ENCODE measurements around the gene FAF2.

Gene FAF2

DNA sequence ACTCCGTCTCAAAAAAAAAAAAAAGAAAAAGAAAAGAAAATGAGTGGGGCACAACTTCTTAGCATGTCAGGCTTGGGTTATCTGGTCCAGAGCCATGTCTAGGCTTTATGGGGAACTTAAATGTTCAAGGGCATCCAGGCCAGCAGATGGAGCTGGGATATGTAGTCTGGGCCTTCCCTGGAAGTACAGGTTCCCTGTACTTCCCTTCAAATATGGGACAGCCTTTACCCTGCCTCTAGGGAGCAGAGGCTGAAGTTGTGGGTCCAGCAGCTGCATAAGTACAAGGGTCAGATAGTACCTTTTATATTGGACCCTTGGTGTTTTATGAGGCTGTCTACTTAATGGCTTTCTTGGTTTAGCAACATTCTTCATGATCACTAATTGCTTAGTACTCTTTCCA is 42.1 kb downstream of the FAF2 start:
- DNase-seq: no peak
- no peak for ATAC-seq (replicated peaks)
- no peak overlapping the region for H3K4me3 Mint-ChIP-seq
- no peak overlapping the region for H3K27ac Mint-ChIP-seq
- no peaks in the 10 kb centered on the region for H3K27me3 Mint-ChIP-seq
- H3K9me3 Mint-ChIP-seq: no peaks in the 10 kb centered on the region
- H3K4me1 Mint-ChIP-seq: peaks cover 6 to 10% of the 10 kb centered on the region in 2 donors
- peaks cover 23 to 49% of the 10 kb centered on the region in 2 donors for H3K36me3 Mint-ChIP-seq

DNA sequence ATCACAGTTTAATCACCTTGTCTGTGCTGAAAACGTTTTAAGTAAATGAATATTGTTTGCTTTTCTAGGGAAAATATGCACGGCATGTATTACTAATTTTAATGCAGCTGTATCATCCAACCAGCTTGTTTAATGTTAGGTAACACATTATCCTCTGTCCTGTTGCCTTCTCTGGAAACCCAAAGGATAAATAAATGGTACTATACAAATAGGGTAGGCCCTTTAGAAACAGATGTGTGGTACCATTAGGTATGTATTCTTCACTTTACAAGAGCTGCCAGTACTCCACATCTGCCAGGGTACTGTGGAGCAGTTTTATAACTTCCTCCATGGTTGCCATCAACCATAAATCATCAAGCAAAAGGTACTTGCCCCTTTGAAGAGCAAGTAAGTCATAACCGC is 42.9 kb downstream of the FAF2 start:
- no peak overlapping the region for H3K27ac Mint-ChIP-seq
- no peaks in the 10 kb centered on the region for H3K27me3 Mint-ChIP-seq
- peaks cover 28 to 50% of the 10 kb centered on the region in 2 donors for H3K36me3 Mint-ChIP-seq
- ATAC-seq (replicated peaks) (no peak), DNase-seq (no peak)
- peaks cover 6 to 8% of the 10 kb centered on the region in 2 donors for H3K4me1 Mint-ChIP-seq
- no peak overlapping the region for H3K4me3 Mint-ChIP-seq
- no peaks in the 10 kb centered on the region for H3K9me3 Mint-ChIP-seq

DNA sequence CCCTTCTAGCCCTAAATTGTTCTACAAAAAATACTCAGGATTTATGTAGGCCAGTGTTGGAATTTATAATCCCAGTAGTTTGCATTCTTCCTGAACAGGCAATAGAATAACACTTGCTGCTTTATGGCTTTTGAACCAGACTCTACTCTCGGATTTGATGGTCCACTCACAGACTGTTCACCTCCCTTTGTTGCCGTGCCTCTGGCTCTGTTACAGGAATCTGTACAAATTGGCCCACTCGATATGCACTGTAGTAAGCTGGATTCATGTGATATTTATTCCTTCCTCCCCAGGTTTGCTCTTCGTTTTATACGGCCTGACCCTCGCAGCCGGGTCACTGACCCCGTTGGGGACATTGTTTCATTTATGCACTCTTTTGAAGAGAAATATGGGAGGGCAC is 43.7 kb downstream of the FAF2 start:
- Mint-ChIP-seq H3K4me1 (peaks cover 2 to 5% of the 10 kb centered on the region in 2 donors), H3K9me3 (no peaks in the 10 kb centered on the region), H3K36me3 (peaks cover 24 to 45% of the 10 kb centered on the region in 2 donors), H3K4me3 (no peak overlapping the region), H3K27ac (no peak overlapping the region), H3K27me3 (no peaks in the 10 kb centered on the region)
- DNase-seq (no peak), ATAC-seq (replicated peaks) (no peak)

DNA sequence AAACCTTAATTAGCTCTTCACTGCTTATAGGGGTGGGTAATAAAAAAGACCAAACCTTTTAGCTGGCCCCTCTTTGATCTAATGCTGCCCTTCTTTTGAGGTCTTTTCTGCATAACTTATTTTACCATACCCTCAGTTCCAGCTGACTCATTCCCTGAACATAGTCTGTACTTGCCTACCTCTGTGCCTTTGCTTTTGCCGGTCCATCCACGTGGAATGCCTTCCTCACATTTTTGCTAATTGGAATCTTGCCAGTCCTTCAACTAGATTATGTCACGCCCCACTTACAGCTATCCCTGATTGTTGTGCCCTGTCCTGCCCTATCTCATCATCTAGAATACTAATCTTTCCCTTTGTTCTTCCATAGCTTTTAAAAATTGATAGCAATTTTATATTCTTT is 44.2 kb downstream of the FAF2 start:
- Mint-ChIP-seq H3K4me3 (no peak overlapping the region), H3K9me3 (no peaks in the 10 kb centered on the region), H3K4me1 (peaks cover 0 to 5% of the 10 kb centered on the region in 2 donors), H3K27ac (peak overlapping the region; percentile 21), H3K27me3 (no peaks in the 10 kb centered on the region), H3K36me3 (peaks cover 23 to 42% of the 10 kb centered on the region in 2 donors)
- no peak for DNase-seq
- no peak for ATAC-seq (replicated peaks)

DNA sequence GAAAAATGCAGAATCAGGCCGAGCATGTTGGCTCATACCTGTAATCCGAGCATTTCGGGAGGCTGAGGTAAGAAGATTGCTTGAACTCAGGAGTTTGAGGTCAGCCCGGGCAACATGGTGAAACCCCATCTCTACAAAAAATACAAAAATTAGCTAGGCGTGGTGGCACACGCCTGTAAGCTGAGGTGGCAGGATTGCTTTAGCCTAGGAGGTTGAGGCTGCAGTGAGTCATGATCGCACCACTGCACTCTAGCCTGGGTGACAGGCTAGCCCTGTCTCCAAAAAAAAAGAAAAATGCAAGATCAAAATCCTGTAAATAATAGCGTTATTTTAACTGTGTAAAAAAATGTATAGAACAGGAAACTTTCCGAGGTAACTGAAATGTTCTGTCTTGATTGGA is 49.7 kb downstream of the FAF2 start:
- no peaks in the 10 kb centered on the region for H3K4me1 Mint-ChIP-seq
- DNase-seq (no peak), ATAC-seq (replicated peaks) (no peak)
- no peak overlapping the region for H3K27ac Mint-ChIP-seq
- H3K4me3 Mint-ChIP-seq: no peak overlapping the region
- H3K27me3 Mint-ChIP-seq: no peaks in the 10 kb centered on the region
- peaks cover 32 to 43% of the 10 kb centered on the region in 2 donors for H3K36me3 Mint-ChIP-seq
- H3K9me3 Mint-ChIP-seq: no peaks in the 10 kb centered on the region

DNA sequence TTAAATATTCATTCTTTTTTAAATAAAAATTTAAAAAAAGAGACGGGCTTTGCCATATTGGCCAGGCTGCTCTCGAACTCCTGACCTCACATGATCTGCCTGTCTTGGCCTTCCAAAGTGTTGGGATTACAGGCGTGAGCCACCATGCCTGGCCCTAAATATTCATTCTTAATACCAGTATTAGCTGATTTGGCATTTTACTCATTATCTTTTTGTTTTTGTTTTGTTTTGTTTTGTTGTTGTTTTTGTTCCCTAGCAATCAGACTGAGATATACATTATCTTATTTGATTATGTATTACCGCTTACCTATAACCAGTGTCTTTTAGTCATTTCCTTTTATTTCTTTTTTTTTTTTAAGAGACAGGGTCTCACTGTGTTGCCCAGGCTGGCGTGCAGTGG is 51.1 kb downstream of the FAF2 start:
- no peak for ATAC-seq (replicated peaks)
- H3K4me1 Mint-ChIP-seq: no peaks in the 10 kb centered on the region
- no peak overlapping the region for H3K4me3 Mint-ChIP-seq
- no peaks in the 10 kb centered on the region for H3K9me3 Mint-ChIP-seq
- peaks cover 41% of the 10 kb centered on the region in 2 donors for H3K36me3 Mint-ChIP-seq
- H3K27ac Mint-ChIP-seq: no peak overlapping the region
- DNase-seq: no peak
- H3K27me3 Mint-ChIP-seq: no peaks in the 10 kb centered on the region

DNA sequence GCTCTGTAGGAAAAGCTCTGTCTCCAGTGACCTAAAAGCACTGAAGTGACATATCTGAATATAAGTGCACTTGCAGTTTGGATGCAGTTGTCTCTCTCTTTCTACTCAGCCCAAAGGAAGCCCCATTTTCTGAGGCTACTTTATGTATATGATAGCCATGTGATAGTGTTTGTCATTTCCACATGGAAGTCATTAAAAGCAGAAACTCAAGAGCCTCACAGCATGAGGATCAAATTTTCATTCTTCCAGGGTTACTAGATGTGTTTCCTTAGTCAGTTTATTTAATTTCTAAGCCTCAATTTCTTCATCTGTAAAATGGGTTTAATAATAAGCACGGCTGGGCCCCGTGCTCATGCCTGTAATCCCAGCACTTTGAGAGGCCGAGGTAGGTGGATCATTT is 52.3 kb downstream of the FAF2 start:
- Mint-ChIP-seq H3K4me3 (no peak overlapping the region), H3K27me3 (no peaks in the 10 kb centered on the region), H3K27ac (no peak overlapping the region), H3K4me1 (peaks cover 0 to 1% of the 10 kb centered on the region in 2 donors), H3K36me3 (peaks cover 50 to 53% of the 10 kb centered on the region in 2 donors), H3K9me3 (no peaks in the 10 kb centered on the region)
- DNase-seq: no peak
- no peak for ATAC-seq (replicated peaks)

DNA sequence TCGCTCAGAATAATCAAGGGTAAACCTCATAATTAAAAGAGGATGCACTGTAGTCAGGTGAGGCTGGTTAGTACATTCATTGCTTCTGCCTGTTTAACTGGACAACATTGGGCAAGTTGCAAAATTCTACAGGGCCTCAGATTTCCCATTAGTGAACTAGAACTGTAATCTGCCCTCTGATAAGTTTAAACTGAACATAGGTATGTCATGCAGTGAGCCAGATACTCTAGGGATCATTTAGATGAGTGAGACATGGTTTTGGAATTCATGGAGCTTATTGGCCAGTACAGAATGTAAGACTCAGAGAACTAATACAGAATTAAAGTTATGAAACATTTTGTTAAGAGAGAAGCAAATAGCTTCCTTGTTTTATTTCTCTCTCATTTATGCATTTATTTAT is 53.1 kb downstream of the FAF2 start:
- Mint-ChIP-seq H3K27ac (no peak overlapping the region), H3K9me3 (no peaks in the 10 kb centered on the region), H3K27me3 (no peaks in the 10 kb centered on the region), H3K4me3 (no peak overlapping the region), H3K36me3 (peaks cover 50 to 54% of the 10 kb centered on the region in 2 donors), H3K4me1 (peaks cover 0 to 1% of the 10 kb centered on the region in 2 donors)
- ATAC-seq (replicated peaks) (no peak), DNase-seq (no peak)

DNA sequence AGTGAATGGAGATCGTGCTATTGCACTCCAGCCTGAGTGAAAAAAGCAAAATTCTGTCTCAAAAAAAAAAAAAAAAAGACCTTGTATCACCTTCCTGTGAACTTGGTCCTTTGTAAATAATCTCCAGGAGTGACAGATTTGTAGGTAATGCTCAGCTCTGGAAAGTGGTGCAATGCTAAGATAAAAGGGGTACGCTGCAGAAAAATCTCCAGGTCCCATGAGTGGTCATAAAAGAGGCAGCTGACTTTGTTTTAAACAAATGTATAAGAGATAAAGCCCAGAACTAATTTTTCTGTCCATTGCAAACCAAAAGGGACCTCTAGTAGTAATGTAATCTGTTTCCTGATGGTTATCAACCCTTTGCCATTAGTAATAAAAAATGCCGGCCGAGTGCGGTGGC is 55.3 kb downstream of the FAF2 start:
- no peak for DNase-seq
- H3K4me1 Mint-ChIP-seq: peaks cover 0 to 1% of the 10 kb centered on the region in 2 donors
- no peak overlapping the region for H3K4me3 Mint-ChIP-seq
- no peak overlapping the region for H3K27ac Mint-ChIP-seq
- peaks cover 59 to 65% of the 10 kb centered on the region in 2 donors for H3K36me3 Mint-ChIP-seq
- no peaks in the 10 kb centered on the region for H3K9me3 Mint-ChIP-seq
- ATAC-seq (replicated peaks): no peak
- H3K27me3 Mint-ChIP-seq: no peaks in the 10 kb centered on the region

DNA sequence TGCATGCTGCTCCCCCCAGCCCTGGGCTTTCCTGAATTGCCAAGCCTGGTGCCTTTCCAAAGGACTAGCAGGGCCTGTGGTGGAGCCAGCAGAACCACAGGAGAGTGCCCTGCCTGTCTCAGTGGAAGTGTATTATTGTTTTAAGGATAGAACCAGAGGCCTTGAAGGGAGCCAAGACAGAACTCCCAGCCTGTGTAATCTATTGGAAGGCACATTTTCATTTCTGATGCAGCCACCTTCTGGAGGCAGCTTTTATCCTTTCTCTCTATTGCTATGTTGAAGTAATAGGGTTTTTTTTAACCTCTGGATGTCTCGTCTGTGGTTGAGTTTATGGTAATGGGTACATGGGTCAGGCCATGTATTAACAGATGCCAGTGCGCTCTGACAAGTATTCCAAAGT is 59.7 kb downstream of the FAF2 start:
- Mint-ChIP-seq H3K4me1 (peaks cover 1 to 3% of the 10 kb centered on the region in 2 donors), H3K27ac (no peak overlapping the region), H3K9me3 (no peaks in the 10 kb centered on the region), H3K36me3 (peaks cover 48 to 67% of the 10 kb centered on the region in 2 donors), H3K27me3 (no peaks in the 10 kb centered on the region), H3K4me3 (no peak overlapping the region)
- DNase-seq (no peak), ATAC-seq (replicated peaks) (no peak)

DNA sequence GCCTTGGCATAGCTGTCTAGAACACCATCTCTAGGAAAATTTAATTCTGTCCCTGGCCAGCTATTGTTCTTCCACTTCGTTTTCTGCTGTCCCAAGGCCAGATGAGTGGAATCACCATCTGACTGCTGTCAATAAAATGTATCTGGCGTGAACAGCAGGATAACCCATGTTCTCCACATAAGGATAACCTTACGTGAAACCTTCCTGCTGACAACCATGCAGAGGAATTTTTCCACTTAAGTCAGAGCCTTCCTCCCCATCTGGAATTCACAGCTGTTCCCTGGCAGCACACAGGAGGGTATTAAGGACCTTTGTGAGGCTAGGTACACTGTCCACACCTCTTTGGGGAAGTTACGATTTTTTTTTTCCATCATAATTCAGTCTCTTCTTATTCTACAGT is 60.4 kb downstream of the FAF2 start:
- H3K4me1 Mint-ChIP-seq: peaks cover 1 to 7% of the 10 kb centered on the region in 2 donors
- ATAC-seq (replicated peaks): no peak
- H3K36me3 Mint-ChIP-seq: peaks cover 41 to 60% of the 10 kb centered on the region in 2 donors
- no peak overlapping the region for H3K27ac Mint-ChIP-seq
- H3K4me3 Mint-ChIP-seq: no peak overlapping the region
- no peak for DNase-seq
- no peaks in the 10 kb centered on the region for H3K27me3 Mint-ChIP-seq
- no peaks in the 10 kb centered on the region for H3K9me3 Mint-ChIP-seq

DNA sequence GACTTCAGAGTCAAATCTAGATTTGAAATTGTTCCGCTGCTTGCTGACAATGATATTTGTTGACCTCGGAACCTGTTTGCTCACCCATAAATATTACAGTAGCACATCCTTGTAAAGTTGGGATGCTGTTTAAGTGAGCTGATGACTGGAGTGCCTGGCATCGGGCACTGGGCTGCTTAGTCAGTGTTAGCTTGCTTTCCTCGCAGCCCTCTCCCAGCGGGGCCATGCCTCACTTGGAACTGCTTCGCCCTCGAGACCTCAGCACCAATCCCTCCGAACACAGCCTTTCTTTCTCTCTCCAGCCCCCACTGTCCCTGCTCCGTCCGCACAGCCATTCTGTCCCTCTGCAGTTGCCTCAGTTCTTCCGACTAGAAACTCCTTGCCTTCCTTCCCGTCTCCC is 65.6 kb downstream of the FAF2 start:
- DNase-seq (no peak), ATAC-seq (replicated peaks) (no peak)
- Mint-ChIP-seq H3K9me3 (peaks cover 0 to 2% of the 10 kb centered on the region in 2 donors), H3K4me3 (no peak overlapping the region), H3K27me3 (no peaks in the 10 kb centered on the region), H3K36me3 (peaks cover 4 to 15% of the 10 kb centered on the region in 2 donors), H3K27ac (peak overlapping the region; percentile 32), H3K4me1 (peaks cover 15 to 32% of the 10 kb centered on the region in 2 donors)

DNA sequence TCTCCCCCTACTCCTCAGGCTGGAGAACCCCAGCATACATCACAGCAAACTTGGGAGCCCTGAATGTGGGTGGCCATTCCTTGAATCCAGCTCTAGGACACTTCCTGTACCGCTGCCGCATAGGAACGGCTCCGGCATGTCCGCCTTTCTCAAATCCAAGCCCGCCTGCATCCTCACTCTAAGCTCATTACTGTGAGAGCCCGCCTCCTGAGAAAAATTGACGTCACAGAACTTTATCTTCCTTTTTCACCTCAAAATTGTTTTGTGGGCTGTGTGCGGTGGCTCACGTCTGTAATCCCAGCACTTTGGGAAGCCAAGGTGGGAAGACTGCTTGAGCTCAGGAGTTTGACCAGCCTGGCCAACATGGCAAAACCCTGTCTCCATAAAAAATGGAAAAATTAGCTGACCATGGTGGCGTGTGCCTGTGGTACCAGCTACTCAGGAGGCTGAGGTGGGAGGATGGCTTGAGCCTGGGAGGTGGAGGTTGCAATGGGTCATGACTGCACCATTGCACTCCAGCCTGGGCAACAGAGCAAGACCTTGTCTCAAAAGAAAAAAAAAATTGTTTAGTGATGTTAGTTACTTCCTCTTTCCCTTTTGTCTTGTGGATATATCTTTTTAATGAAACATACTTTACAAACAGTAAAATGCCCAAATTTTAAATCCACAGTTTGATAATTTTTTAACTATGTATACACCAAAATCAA is 66.2 kb downstream of the FAF2 start:
- Mint-ChIP-seq H3K4me3 (peak overlapping the region; percentile 46 to 48), H3K9me3 (peaks cover 0 to 2% of the 10 kb centered on the region in 2 donors), H3K27me3 (no peaks in the 10 kb centered on the region), H3K4me1 (peaks cover 15 to 32% of the 10 kb centered on the region in 2 donors), H3K36me3 (peaks cover 2 to 9% of the 10 kb centered on the region in 2 donors), H3K27ac (peak overlapping the region; percentile 86)
- DNase-seq (no peak), ATAC-seq (replicated peaks) (peak; percentile 70 to 80)

DNA sequence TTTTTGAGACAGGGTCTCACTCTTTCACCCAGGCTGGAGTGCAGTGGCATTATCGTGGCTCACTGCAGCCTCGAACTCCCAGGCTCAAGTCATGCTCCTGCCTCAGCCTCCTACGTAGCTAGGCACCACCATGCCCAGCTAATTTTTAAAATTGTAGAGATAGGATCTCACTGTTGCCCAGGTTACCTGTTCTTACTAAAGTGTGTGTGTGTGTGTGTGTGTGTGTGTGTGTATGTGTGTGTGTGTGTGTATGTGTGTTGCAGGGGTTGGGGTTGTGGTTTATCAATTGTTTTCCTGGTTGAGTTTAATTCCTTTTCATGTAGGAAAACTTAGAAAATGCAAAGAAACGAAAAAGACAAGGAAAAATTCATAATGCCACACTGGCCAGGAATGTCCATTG is 67.2 kb downstream of the FAF2 start:
- ATAC-seq (replicated peaks): peak; percentile 38 to 41
- H3K27me3 Mint-ChIP-seq: no peaks in the 10 kb centered on the region
- no peak for DNase-seq
- H3K4me1 Mint-ChIP-seq: peaks cover 15 to 32% of the 10 kb centered on the region in 2 donors
- peak overlapping the region; percentile 69 for H3K27ac Mint-ChIP-seq
- peaks cover 0 to 2% of the 10 kb centered on the region in 2 donors for H3K9me3 Mint-ChIP-seq
- H3K36me3 Mint-ChIP-seq: no peaks in the 10 kb centered on the region
- no peak overlapping the region for H3K4me3 Mint-ChIP-seq

DNA sequence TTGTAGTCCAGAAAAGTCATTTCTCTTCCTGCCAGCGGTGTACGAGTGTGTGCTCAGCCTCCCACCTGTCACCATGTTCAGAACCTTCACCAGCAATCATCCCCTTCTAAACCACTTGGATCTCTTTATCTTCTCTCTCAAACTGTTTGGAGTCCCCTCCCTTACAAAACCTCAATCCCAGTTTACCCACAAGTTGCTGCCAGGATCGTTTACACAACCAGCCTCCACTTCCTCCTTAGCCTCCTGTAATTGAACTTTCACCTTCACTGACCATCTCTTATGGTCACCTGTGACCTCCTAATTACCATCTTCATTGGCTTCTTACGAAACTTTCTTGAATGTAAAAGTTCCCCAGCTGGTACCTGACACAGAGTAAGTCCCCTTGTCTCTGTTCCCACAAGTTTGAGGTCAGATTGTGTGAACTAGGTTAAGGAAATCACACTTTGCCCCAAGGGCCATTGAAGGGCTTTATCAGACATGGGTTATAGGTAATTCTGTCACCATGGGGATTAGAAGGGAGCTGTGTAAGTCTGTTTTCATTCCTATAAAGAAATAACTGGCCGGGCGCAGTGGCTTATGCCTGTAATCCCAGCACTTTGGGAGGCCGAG is 69.0 kb downstream of the FAF2 start:
- DNase-seq: no peak
- Mint-ChIP-seq H3K9me3 (peaks cover 0 to 2% of the 10 kb centered on the region in 2 donors), H3K4me3 (no peak overlapping the region), H3K27me3 (no peaks in the 10 kb centered on the region), H3K36me3 (no peaks in the 10 kb centered on the region), H3K27ac (no peak overlapping the region), H3K4me1 (peaks cover 17 to 39% of the 10 kb centered on the region in 2 donors)
- no peak for ATAC-seq (replicated peaks)

Measured in stimulated activated naive B cell treated with anti-CD40 and anti-IgM and Interleukin-4, amounts not matched to agents 10 μg/mL and 1 μg/mL and 100 μg/mL, for 72 hours (primary cell).